ENCODE measurements around the gene CCSAP.
"Not testable (repeated sequence)": the region's sequence is repeated elsewhere in the genome, so short reads cannot be mapped to it uniquely, and the experiment has no call there.

The CCSAP gene, protein sequence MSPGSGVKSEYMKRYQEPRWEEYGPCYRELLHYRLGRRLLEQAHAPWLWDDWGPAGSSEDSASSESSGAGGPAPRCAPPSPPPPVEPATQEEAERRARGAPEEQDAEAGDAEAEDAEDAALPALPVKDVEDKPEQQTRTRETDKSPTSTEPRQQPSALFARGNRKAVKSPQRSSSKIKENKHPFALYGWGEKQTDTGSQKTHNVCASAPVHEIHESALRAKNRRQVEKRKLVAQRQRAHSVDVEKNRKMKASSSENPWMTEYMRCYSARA

DNA sequence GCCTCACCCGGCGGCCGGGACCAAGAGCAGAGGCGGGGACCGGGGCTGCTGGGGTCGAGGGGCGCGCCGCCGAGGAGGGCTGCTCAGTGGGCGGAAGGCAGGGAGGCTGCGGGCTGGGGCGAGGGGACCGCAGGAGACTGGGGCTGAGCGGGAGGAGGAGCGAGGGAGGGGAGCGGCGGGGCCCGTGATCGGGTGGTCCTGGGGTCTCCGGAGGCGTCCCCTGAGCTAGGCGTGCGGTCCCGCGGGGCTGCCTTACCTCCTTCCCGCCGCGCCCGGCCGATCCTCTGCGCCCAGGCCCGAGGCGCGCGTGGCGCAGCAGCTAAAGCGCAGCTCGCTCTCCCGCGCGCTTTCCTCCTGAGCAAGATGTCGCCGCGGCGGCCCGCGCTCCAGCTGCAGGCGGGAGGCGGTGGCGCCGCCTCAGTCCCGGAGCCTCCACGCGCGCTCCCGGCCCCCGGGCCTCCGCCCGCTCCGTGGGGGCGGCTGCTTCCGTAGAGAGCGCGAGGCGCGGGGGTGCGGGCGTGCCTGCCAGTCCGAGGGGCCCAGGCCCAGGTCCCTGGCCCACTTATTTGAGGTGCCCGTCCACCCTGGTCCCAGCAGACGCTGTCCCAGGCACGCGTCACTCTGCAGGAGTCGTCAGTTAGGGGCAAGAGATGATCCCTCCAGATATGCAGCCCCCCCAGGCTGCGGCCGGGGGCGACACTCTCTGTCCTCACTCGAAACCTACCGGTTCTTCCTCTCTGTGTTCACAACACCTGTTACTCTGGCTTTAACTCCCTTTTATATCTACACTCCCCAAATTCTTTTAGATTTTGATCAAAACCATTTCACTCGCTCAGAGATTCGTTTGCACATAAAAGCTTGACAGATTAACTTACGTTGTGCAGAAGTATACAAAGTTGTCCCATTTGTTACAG is at the start of gene CCSAP:
CCSAP (minus strand) TSS at position 392 of the 914 bp plus-strand sequence. CDS start 582 bp downstream, outside the sequence.
- DNase-seq (ENCODE audit: low read depth in 2 of 2) = peak; percentile 32 to 37

DNA sequence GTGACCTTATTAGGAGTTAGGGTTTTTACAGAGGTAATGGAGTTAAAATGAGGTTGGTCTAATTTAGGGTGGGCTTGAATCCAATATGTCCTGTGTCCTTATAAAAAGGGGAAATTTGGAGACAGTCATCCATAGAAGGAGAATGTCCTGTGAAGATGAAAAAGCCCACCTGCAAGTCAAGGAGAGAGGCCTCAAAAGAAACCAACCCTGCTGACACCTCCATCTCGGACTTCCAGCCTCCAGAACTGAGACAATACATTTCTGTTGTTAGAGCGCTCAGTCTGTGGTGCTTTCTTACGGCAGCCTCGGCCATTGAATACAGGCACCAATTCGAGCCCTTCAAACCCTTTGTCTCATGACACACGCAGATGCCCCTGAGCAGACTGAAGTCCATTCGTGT is 47.3 kb upstream of the CCSAP start:
- no peak for DNase-seq (ENCODE audit: low read depth in 2 of 2)

DNA sequence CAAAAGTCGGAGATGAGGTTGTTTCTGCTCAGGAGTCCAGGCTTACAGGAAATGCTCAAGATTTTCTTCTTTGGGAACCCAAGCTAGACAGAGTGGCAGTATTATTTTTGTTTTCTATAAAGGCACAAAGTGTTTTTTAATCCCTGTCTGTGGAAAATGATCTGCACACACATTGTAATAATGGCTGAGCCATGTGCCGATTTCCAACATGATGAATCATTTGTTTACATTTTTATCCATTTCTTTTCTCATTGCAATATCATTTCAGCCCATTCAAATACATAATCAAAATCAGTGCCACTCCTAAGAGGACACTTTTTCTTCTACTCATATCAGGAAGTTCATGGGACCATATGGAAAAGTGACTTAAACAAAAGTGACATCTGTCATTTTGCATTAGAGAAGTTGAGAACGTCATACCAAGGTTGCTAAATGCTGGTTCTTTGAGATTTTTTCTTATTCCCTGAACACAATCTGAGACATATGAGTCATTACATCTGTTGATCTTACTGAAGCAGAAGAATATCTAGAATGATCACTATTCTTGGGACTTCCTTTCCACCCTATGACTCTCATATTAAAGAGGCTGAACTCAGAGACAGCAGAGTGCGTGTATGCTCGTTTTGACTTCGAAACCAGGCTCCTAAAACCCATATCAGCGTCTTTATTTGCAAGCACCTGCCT is 46.2 kb upstream of the CCSAP start:
- DNase-seq (ENCODE audit: low read depth in 2 of 2) = no peak

DNA sequence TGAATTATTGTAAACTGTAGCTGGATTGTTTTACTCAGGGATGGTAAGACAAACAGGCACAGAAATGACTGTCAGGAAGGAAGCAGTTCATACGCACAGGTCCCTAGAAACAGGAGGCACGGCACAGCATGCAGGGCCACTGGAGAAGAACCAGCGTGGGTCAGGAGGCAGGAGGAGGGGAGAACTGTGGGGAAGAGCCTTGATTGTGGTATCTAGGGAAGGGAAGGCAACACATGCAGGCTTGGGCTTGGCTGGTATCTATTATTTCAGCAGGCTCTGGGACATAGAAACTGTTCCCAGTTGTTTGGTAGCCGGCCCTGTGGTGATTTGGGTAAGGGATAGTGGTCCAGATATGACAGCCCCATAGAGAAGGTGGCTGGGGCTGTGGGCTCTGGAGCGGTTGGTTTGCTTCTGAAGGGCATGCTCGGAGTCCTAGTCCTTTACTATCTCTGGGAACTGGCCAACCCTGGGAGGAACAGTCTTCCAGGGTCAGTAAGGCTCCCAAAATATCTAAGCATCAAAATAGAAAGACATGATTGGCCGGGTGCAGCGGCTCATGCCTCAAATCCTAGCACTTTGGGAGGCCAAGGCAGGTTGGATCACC is 43.1 kb upstream of the CCSAP start:
- DNase-seq (ENCODE audit: low read depth in 2 of 2) = no peak

DNA sequence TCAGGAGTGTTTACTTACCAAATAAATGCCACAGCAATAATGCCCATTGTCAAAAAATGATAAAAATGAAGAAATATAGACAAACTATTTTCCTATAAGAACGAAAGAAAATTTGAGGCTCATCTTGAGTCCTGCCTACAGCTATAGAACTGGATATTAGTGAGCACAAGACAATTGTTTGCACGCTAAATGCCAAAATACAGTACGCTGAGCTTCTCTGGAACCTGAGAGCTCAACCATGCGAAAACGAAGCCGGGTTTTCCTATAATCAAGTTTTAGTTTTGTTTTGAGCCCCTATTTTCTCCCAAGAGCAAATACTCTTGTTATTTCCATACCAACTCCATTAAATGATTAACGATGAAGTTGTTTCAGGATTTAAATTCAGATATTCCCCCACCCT is 42.0 kb upstream of the CCSAP start:
- no peak for DNase-seq (ENCODE audit: low read depth in 2 of 2)

DNA sequence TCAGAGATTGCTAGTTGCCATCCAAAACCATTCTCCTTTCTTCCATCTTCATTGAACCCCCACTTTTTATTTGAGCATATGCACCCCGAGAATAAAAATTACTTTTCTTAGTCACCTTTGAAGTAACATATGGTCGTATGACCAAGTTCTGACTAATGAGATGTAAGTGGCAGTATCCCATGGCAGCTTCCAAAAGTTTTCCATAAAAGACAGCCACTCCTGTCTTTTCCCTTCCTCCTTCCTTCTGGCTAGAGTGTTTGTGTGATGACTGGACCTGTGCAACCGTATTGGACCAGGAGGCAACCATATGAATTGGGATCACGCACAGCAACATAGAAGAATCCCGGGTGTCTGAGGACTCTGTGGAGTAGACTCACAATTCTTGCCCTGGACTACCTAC is 41.1 kb upstream of the CCSAP start:
- no peak for DNase-seq (ENCODE audit: low read depth in 2 of 2)

DNA sequence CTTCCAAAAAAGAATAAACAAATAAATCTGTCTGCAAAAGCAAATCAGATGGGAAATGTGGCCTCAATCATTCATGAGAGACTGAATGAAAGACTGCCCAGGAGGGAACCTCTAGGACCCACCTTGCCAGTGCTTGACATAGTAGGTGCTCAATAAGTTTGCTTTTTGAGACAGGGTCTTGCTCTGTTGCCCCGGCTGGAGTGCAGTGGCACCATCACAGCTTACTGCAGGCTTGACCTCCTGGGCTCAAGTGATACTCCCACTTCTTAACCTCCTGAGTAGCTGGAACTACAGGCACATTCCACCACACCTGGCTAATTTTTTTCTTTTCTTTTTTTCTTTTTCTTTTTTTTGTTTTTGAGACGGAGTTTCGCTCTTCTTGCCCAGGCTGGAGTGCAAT is 40.3 kb upstream of the CCSAP start:
- no peak for DNase-seq (ENCODE audit: low read depth in 2 of 2)

DNA sequence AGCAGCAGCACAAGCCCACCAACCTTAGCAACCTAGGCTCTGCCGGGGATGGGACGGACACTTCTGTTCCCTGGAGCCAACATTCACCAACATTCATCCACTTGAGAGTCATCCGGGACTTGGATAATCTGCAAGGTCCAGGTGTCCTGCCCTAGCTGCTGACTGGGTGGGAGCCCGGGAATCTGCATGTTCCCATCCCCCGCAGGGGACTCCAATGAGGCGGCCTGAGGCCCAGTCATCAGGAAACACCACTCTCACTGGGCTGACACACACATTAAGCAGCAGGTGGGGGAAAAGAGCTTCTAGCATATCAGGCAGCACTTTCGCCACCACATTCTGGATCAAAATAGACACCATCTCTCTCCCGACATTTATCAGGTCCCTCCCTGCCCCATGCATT is 38.4 kb upstream of the CCSAP start:
- no peak for DNase-seq (ENCODE audit: low read depth in 2 of 2)

DNA sequence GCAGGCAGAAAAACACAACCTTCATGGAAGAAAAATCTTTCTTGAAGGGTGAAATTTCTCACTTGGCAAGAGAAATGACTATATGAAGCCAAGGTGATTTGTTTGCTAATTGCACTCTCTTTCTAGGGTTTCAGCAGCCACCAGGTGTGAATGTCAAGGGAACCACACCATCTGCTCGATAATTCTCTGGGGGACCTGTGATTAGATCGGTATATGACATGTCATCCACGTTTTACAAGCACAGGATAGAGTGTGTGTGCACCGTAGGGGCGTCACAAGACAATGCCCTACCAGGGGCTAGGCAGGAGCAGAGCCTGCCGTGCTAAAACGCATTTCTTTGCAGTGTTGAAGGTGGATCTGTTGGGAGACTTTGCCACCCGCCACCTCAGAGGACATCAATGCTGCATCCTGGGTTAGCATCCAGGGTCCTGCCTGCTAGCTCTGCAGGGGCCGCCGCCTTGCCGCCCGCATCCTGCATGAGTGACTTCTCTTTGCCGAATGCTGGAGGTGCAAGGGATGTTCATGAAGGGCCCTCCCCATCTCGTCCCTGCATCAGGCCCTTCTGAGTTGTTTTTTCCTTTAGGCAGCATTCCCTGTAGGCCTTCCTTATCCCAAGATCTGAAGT is 37.8 kb upstream of the CCSAP start:
- no peak for DNase-seq (ENCODE audit: low read depth in 2 of 2)

DNA sequence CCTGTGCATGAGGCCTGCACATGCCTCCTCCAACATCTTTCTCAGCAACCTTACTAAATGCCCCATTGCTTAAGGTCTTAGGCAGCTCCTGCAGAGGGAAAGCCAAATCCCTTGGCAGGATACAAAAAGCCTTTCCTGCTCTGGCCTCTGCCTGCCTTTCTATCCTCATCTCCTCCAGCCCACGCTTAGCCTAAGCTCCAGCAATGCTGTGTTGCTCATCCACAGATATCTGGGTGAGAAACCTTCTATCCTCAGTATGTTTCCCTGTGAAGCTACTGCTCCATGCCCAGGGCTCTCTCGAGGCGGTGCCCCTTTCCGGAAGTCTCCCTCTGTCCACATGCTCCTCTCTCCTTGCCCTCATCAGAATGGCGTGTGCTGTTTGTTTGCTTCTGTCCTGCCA is 37.0 kb upstream of the CCSAP start:
- DNase-seq (ENCODE audit: low read depth in 2 of 2) = no peak

DNA sequence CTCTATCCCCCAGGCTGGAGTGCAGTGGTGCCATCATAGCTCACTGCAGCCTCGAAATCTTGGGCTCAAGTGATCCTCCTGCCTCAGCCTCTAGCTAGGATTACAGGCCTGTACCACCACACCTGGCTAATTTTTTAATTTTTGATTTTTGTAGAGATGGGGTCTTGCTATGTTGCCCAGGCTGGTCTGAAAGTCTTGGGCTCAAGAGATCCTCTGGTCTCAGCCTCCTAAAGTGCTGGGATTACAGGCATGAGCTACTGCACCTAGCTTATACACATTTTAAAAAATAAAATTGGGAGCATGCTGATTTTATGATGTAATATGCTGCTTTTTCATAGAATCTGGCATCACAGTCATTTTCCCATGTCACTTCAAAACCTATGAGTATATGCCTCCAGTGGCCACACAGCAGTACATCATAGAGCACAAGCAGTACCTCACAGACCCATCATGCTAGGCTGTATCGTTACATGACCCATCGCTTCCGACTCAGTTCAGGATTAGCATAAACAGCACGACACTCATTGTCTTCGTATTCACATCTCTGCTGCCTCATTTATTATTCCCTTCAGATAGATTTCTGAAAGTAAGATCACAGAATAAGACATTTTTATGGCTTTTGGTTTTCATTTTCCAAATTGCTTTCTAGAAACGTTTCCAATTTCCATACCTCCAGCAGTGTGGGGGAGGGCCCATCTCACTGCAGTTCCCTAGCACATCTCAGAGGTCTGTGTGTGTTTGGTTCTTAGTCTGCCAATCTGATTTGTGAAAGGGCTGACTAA is 35.9 kb upstream of the CCSAP start:
- no peak for DNase-seq (ENCODE audit: low read depth in 2 of 2)

DNA sequence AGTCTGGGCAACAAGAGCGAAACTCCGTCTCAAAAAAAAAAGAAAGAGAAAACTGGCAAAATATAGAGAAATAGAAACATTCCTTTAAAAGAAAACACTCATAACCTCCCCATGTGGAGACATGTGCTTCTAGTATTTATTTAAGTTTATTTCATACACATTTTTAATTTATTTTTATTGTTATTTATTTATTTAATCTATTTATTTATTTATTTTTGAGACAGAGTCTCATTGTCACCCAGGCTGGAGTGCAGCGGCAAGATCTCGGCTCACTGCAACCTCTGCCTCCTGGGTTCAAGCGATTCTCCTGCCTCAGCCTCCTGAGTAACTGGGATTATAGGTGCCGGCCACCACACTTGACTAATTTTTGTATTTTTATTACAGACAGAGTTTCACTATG is 35.2 kb upstream of the CCSAP start:
- DNase-seq (ENCODE audit: low read depth in 2 of 2) = not testable (repeated sequence)

DNA sequence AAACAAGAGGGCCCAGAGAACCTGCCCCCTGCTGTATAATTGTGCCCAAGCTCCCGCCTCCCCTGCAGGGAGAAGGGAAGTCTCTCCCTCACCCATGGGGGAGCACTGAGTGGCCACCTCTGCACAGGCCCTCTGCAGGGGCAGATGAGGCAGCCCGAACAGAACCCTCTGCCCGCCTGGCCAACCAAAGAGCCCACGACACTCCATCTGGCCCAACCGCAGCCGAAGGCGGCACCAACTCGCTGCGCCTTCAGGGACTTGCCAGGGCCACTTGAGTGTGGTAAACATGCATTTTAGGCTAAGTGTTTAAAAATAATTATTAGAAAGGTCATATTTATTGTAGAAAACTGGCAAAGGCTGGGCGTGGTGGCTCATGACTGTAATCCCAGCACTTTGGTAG is 34.6 kb upstream of the CCSAP start:
- DNase-seq (ENCODE audit: low read depth in 2 of 2) = no peak

DNA sequence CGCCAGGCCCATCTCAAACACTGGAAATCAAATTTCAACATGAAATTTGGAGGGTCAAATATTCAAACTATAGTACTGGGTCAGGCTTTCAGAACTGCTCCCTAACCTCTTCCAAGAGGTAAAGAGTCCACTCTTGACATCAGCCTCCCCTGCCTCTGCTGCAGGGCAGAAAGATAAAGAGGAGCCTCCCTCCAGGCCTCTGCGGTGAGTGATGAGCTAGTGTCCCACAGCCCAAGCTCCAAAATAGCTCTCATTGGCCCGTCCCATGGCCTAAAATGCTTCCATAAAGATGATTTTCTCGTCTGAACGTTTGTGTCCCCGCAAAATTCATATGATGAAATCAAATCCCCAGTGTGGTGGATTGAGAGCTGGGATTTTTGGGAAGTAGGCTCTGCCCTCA is 33.7 kb upstream of the CCSAP start:
- DNase-seq (ENCODE audit: low read depth in 2 of 2) = no peak

DNA sequence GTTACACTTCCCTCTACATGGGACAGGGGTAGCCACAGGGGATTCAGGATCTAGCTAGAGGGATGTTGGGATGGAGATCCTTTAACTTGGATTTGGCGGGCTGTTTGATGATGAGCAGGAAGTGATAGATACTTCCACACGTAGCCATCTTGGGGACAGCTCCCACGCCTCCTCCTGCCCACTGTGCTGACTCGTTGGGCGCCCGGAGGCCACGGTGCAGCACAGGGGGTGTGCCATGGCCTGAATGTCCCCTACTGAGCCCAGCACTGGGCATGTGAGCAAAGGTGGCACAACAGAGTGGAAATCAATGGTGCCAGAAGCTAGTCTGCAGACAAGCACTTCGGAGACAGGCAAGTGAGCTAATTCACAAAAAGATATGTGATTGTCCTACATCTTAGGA is 31.6 kb upstream of the CCSAP start:
- DNase-seq (ENCODE audit: low read depth in 2 of 2) = no peak

DNA sequence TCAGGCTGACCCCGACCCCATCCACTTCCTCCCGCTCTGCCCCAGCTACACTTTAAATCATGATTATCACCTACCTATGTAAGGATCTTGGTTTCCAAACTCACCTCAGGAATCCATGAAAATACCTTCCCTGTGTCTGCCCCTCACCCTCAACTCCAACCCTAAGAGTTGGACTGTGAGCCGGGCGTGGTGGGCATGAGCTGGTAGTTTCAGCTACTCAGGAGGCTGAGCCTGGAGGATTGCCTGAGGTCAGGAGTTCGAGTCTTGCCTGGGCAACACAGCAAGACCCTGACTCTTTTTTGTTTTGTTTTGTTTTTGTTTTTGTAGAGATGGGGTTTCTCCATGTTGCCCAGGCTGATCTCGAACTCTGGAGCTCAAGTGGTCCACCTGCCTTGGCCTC is 30.5 kb upstream of the CCSAP start:
- DNase-seq (ENCODE audit: low read depth in 2 of 2) = no peak

DNA sequence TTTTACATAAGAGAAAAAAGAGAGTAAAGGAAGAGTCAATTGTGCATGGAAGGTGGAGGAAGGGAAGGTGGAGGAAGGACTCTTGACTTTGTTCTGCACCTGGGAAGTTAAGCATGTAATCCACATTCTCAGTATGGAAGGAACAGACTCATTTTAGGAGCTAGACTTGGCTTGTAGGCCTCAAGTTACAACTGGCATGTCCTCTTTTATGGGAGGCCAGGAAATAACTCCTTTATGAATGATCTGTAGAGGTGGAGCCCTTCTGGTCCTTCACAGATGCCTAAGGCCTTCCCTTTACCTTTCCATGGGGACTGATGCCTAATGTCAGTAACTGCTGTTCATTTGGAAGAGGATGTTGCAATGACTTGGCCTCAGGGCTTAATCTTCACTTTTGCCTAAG is 29.4 kb upstream of the CCSAP start:
- no peak for DNase-seq (ENCODE audit: low read depth in 2 of 2)

DNA sequence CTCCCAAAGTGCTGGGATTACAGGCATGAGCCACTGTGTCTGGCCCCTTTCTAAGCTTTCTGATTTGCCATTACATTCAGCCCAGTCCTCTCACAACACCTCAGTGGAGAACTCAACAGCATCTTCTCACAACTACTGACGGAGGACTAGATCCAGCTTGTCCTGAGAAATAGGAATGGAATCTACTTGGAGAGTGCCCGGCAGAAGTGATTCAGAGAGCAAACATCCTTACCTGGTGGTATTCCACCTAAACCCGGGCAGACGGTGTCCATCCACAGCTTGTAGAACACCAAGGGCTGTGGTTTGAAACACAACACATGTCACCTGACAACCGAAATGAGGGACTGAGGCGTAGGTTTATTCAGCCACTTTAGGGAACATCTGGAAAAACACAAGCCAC is 28.8 kb upstream of the CCSAP start:
- no peak for DNase-seq (ENCODE audit: low read depth in 2 of 2)

DNA sequence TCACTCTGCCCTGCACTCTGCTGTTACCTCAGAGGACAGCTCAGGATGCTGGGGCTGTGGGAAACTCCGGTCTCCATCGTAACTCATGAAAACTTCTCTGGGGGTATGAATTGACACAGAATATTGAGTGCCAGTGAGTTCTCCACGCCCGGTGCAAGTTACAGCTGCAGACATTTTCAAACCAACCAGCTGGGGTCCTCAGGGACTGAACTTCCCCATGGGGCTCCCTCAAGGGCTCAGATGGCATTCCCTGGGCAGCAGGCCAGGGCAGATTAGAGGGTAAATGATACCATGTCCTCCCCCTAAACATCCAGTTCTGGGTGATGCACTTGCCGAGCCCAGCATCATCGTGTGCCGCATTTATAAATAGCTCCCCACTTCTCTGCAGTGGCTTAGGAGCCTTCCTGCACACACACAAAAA is 27.8 kb upstream of the CCSAP start:
- no peak for DNase-seq (ENCODE audit: low read depth in 2 of 2)

DNA sequence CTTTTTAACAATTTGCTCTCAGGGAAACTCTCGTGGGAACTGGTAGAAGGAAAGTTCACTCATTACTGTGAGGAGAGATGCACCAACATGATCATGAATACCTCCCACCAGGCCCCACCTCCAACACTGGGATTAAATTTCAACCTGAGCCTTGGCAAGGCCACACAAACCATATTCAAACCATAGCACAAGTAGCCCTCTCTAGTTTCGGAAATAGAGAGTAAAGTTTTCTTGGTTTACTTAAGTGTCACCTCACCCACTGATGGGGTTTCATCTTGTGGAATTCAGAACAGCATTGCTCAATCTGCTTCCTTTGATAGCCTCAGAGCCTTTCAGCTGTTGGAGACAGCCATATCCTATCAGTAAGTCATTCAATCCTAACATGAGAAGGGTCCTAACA is 25.5 kb upstream of the CCSAP start:
- DNase-seq (ENCODE audit: low read depth in 2 of 2) = no peak

DNA sequence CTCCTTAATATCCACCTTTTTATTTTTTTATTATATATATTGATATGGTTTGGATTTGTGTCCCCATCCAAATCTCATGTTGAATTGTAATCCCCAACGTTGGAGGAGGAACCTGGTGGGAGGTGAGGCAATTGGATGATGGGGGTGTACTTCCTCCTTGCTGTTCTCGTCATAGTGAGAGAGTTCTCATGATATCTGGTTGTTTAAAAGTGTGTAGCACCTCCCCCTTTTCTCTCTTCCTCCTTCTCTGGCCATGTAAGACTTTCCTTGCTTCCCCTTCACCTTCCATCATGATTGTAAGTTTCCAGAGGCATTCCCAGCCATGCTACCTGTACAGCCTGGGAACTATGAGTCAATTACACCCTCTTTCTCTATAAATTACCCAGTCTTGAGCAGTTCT is 22.7 kb upstream of the CCSAP start:
- DNase-seq (ENCODE audit: low read depth in 2 of 2) = no peak
